Regular cardiac myocyte (primary cell): Measurements from ENCODE around the gene OR6T1. TPM values are rescaled to one million over a fixed set of nuclear protein-coding genes. Genes with fewer than 3 reads are reported as not detected.

Experiments used
- total RNA-seq: library from RNA; depleted of rRNA; stranded (reverse); fragments of >200 nt; gene quantifications from 2 replicates; pipeline ENCODE4 v1.2.3, GENCODE V29; 2014

The OR6T1 gene
- total RNA-seq: not detected in 2 replicates

GRCh38 chr11:123943738-123944137 is at the start of gene OR6T1:
TSS of gene OR6T1 (minus strand) at chr11:123943838. CDS start at chr11:123943838, 0 bp downstream.

GRCh38 chr11:123977731-123978347 is 34.2 kb upstream of the OR6T1 start, which contains the start of gene OR10S1:
TSS of gene OR10S1 (minus strand) at chr11:123977781. CDS start at chr11:123977664, 117 bp downstream.

GRCh38 chr11:123939317-123939716 is 4.3 kb downstream of the OR6T1 start, which contains the start of gene OR4D5:
TSS of gene OR4D5 (plus strand) at chr11:123939617. CDS start at chr11:123939617, 0 bp downstream.

GRCh38 chr11:123901867-123902266 is 41.8 kb downstream of the OR6T1 start, which contains the start of gene OR8D4:
TSS of gene OR8D4 (plus strand) at chr11:123902167. CDS start at chr11:123906432, 4,265 bp downstream.

Other genes with a start within 250 kb of the OR6T1 start
- gene ZNF202, start 202.2 kb downstream of the OR6T1 start, total RNA-seq: 5.9 and 8.2 TPM in 2 replicates
- gene OR6X1, start 189.3 kb downstream of the OR6T1 start, total RNA-seq: not detected in 2 replicates
- gene OR6M1, start 137.5 kb downstream of the OR6T1 start, total RNA-seq: not detected in 2 replicates
- not detected in 2 replicates for gene TMEM225, start 58.2 kb downstream of the OR6T1 start, total RNA-seq
- not detected in 2 replicates for gene OR8D4, start 41.7 kb downstream of the OR6T1 start, total RNA-seq
- not detected in 2 replicates for gene OR4D5, start 4.2 kb downstream of the OR6T1 start, total RNA-seq
- not detected in 2 replicates for gene OR10S1, start 33.9 kb upstream of the OR6T1 start, total RNA-seq
- gene OR10G6, start 51.3 kb upstream of the OR6T1 start, total RNA-seq: not detected in 2 replicates
- gene OR10G4, start 69.2 kb upstream of the OR6T1 start, total RNA-seq: not detected in 2 replicates
- not detected in 2 replicates for gene OR10G9, start 79.2 kb upstream of the OR6T1 start, total RNA-seq
- not detected in 2 replicates for gene OR10G8, start 83.0 kb upstream of the OR6T1 start, total RNA-seq
- not detected in 2 replicates for gene OR10G7, start 97.5 kb upstream of the OR6T1 start, total RNA-seq
- gene VWA5A, start 171.6 kb upstream of the OR6T1 start, total RNA-seq: 11.5 and 13.5 TPM in 2 replicates
- gene OR10D3, start 239.5 kb upstream of the OR6T1 start, total RNA-seq: not detected in 2 replicates